GM12878 (cell line): ENCODE data around the gene AMER2. TPM values are rescaled to one million over a fixed set of nuclear protein-coding genes. Genes with fewer than 3 reads are reported as not detected.

ENCODE experiments used
- ATAC-seq: fragments of 200-7000 bp; cut with Tn5 transposase; 3 replicates; pipeline ENCODE4 v1.9.1; 2020; ENCODE audit warnings: mild to moderate bottlenecking, moderate library complexity
- BruUV-seq: library from RNA; stranded (reverse); fragments of 400-500 nt; replicated peaks from 2 replicates; lab custom pipeline; 2021; lab: Mats Ljungman, UMichigan
- CTCF ChIA-PET: fragments of 300-600 bp; sonication (Branson Sonifier 250); formaldehyde crosslinking; extraction: SDS; loops from one replicate; lab custom pipeline; 2021; ENCODE audit warnings: inconsistent platforms; lab: Yijun Ruan, JAX
- POLR2A ChIA-PET: fragments of 350-600 bp; formaldehyde crosslinking; extraction: SDS; loops from one replicate; lab custom pipeline; 2021; ENCODE audit warnings: inconsistent platforms; lab: Charles Lee
- RAD21 ChIA-PET: fragments of 300-600 bp; sonication (Branson Sonifier 250); formaldehyde crosslinking; loops from one replicate; lab custom pipeline; 2023; ENCODE audit warnings: antibody characterized with exemption; ENCODE audit not compliant: unreplicated experiment; lab: Charles Lee
- SMC1A ChIA-PET: fragments of 300-600 bp; sonication (Branson Sonifier 250); formaldehyde crosslinking; loops from one replicate; lab custom pipeline; 2023; ENCODE audit not compliant: unreplicated experiment, uncharacterized antibody; lab: Charles Lee
- DNase-seq: peaks from one replicate; pipeline ENCODE4 v3.0.0-alpha.2; 2011; ENCODE audit warnings: low read depth, low spot score
- FAIRE-seq: peaks from 3 replicates; lab custom pipeline; 2011; peaks lifted over from hg19 to GRCh38; lab: Jason Lieb, UNC
- H2AFZ ChIP-seq: 2 replicates; pipeline ENCODE4 v1.6.0; 2011; ENCODE audit warnings: low read depth, low read length, control low read depth; ENCODE audit not compliant: control insufficient read depth
- H3K27ac ChIP-seq: 2 replicates; pipeline ENCODE4 v1.5.1; 2011; ENCODE audit warnings: control low read depth; ENCODE audit not compliant: control insufficient read depth, insufficient read depth
- H3K27me3 ChIP-seq, 2 experiments: replicated peaks in 1 of 2; 2 replicates each; pipeline versions ENCODE4 v1.6.0 to v1.6.1; 2011; ENCODE audit warnings: low read length in 1 of 2; ENCODE audit not compliant: control insufficient read depth in 2 of 2, insufficient read depth in 2 of 2
- H3K36me3 ChIP-seq, 2 experiments: 2 replicates each; pipeline ENCODE4 v1.5.1; 2011; ENCODE audit warnings: low read length in 1 of 2; ENCODE audit not compliant: control insufficient read depth in 2 of 2, insufficient read depth in 2 of 2
- H3K4me1 ChIP-seq: 2 replicates; pipeline ENCODE4 v1.6.1; 2011; ENCODE audit warnings: mild to moderate bottlenecking, low read length, moderate library complexity, mixed read lengths; ENCODE audit not compliant: control insufficient read depth, insufficient read depth
- H3K4me2 ChIP-seq: 2 replicates; pipeline ENCODE4 v1.6.0; 2011; ENCODE audit warnings: control low read depth; ENCODE audit not compliant: control insufficient read depth, insufficient read depth
- H3K4me3 ChIP-seq: fragments of 200-600 bp; sonication (generic); 2 replicates; pipeline ENCODE4 v1.5.1; 2016
- H3K79me2 ChIP-seq: 2 replicates; pipeline ENCODE4 v1.6.0; 2011; ENCODE audit warnings: low read length; ENCODE audit not compliant: control insufficient read depth, insufficient read depth
- H3K9ac ChIP-seq: 2 replicates; pipeline ENCODE4 v1.8.0; 2011; ENCODE audit warnings: low read length, control low read depth, mixed read lengths; ENCODE audit not compliant: control insufficient read depth, insufficient read depth
- H3K9me3 ChIP-seq: replicated peaks from 3 replicates; pipeline ENCODE4 v1.5.1; 2011; ENCODE audit warnings: mild to moderate bottlenecking, low read length; ENCODE audit not compliant: control insufficient read depth, insufficient read depth
- H4K20me1 ChIP-seq: 2 replicates; pipeline ENCODE4 v1.6.0; 2011; ENCODE audit not compliant: control insufficient read depth, insufficient read depth
- ATF7 ChIP-seq: fragments of 450-650 bp; IDR thresholded peaks from 2 replicates; pipeline ENCODE4 v1.6.1; 2016; ENCODE audit warnings: low read depth, mild to moderate bottlenecking
- BRCA1 ChIP-seq: IDR thresholded peaks from 2 replicates; pipeline ENCODE4 v1.6.1; 2011; ENCODE audit warnings: low read depth, low read length, improper control_type of control experiment
- CBFB ChIP-seq: IDR thresholded peaks from 2 replicates; pipeline ENCODE4 v1.6.1; 2016; ENCODE audit warnings: antibody characterized with exemption, low read depth
- POLR2AphosphoS5 ChIP-seq: IDR thresholded peaks from 2 replicates; pipeline ENCODE4 v1.6.1; 2011; ENCODE audit warnings: mild to moderate bottlenecking, low read length, inconsistent platforms
- RELA ChIP-seq: fragments of 450-650 bp; IDR thresholded peaks from 2 replicates; pipeline ENCODE4 v1.8.0; 2014; ENCODE audit warnings: borderline replicate concordance; ENCODE audit not compliant: partially characterized antibody
- SIN3A ChIP-seq: IDR thresholded peaks from 2 replicates; pipeline ENCODE4 v1.6.1; 2012; ENCODE audit warnings: low read depth, low read length, improper control_type of control experiment
- STAT3 ChIP-seq: IDR thresholded peaks from 2 replicates; pipeline ENCODE4 v1.6.1; 2011; ENCODE audit warnings: low read depth, low read length, improper control_type of control experiment
- TARDBP ChIP-seq: IDR thresholded peaks from 2 replicates; pipeline ENCODE4 v1.6.1; 2016; ENCODE audit warnings: borderline replicate concordance
- WGBS: methylation state at CpG from one replicate; pipeline ENCODE4 v1.1.6; 2016; ENCODE audit warnings: low lambda C conversion rate; ENCODE audit not compliant: insufficient replicate concordance, insufficient coverage; ENCODE audit errors: missing lambda C conversion rate; 5-methylcytosine and 5-hydroxymethylcytosine counted together
- in situ Hi-C: fragments of 300-500 bp; cut with MboI; formaldehyde crosslinking; loops from 9 replicates; pipeline ENCODE4 v1.14.3; 2018; ENCODE audit warnings: mixed read lengths
- intact Hi-C: fragments of 100-400 bp; cut with micrococcal nuclease; formaldehyde crosslinking; loops from one replicate; pipeline ENCODE4 v1.14.2; 2022; ENCODE audit not compliant: unreplicated experiment
- polyA plus RNA-seq, 11 experiments: library from polyadenylated mRNA; depleted of rRNA in 4 of 11; unstranded in 6 of 11; stranded (reverse) in 5 of 11; fragments of >200 nt; fragmentation: Nextera tagmentation in 4 of 11; fragmentation: Illumina TruSeq in 1 of 11; extraction: Ambion mirVana in 4 of 11; extraction: Trizol in 1 of 11; gene quantifications; 1 replicate in 1 of 11; 2 replicates in 10 of 11; pipeline versions ENCODE4 v1.2.1 to v1.2.3, GENCODE V29; 2011 to 2016; ENCODE audit warnings: inconsistent platforms in 2 of 11, missing spikeins in 2 of 11, low read depth in 1 of 11
- total RNA-seq, 4 experiments: library from RNA; depleted of rRNA in 3 of 4; stranded (reverse); fragments of >200 nt in 3 of 4; fragmentation: Illumina TruSeq in 1 of 4; extraction: Trizol in 1 of 4; gene quantifications; 2 replicates each; pipeline versions ENCODE4 v1.2.1 to v1.2.3, GENCODE V29; 2013 to 2021

AMER2 gene
- total and polyA plus RNA-seq, 10 of the 15 experiments (the other 5 are each of a cell fraction or from before 2014, with no cell fraction given) = 0.01 to 0.34 (median 0.21) TPM

DNA sequence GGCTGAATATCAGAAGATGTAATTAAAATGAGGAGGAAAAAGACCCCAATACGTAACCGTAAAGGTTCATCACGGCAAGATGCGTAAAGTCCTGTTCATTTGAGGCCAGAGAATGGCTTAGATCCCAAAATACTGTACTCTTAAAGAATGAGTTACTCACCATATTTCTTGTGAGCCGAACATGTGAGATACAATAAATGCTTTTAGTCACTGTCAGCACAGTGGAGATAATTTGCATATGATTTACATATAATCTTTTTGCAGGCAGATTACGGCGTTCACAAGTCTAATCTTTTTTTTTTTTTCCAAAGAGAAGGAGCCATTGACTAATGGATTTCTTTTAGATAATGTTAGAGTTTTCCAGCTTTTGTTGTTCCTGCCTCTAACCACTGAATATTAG, 28.4 kb downstream of the AMER2 start (continued):
- no peak for TF ChIP-seq BRCA1
- no peak for TF ChIP-seq ATF7
- TF ChIP-seq POLR2AphosphoS5 = no peak
- TF ChIP-seq, all 136 proteins: peak for 0

DNA sequence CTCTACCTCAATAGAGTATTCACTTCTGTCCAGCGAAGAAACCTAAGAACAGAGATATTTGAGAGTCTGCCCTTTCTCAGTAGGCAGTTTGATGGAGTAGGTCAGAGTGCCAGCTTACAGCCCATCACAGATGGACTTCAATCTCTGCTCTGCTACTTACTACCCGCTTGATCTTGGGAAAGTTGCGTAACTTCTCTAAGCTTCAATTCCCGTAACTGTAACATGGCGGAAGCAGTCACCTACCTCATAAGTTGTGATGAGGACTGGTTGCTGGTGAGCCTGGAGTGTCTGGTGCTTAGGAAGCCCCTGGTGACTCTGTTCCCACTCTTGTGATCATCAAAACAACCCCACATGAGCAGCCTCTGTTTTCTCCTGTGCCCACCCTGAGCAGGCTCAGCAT, 31.0 kb downstream of the AMER2 start:
- WGBS = 60% methylated on average over 5 of the region's 5 CpGs
- RAD21 ChIA-PET = no interaction called here
- Histone ChIP-seq H3K27ac (no peak overlapping the region), H3K27me3 (no peaks in the 10 kb centered on the region; a peak in 2 of 4 replicates), H3K9me3 (no peaks in the 10 kb centered on the region), H3K79me2 (no peaks in the 10 kb centered on the region), H3K4me1 (no peaks in the 10 kb centered on the region), H4K20me1 (no peaks in the 10 kb centered on the region), H3K4me2 (no peak overlapping the region), H3K4me3 (no peak overlapping the region), H3K36me3 (no peaks in the 10 kb centered on the region), H2AFZ (no peak overlapping the region), H3K9ac (no peak overlapping the region)
- no TSS peak for BruUV-seq
- no peak for ATAC-seq
- no peak for TF ChIP-seq TARDBP
- TF ChIP-seq SIN3A = no peak
- TF ChIP-seq CBFB = no peak
- no peak for TF ChIP-seq RELA
- SMC1A ChIA-PET = no interaction called here
- CTCF ChIA-PET = interaction anchor here (1.1 kb wide), 1 partner anchor 235 kb away, joined by 3 read pairs; no protein-coding TSS in a partner anchor
- intact Hi-C loops (loop anchor here (10.0 kb wide), 1 partner anchor 64 kb away; no protein-coding TSS in a partner anchor), in situ Hi-C loops (no loop called here)
- POLR2A ChIA-PET = no interaction called here
- DNase-seq = no peak
- FAIRE-seq = no peak

GRCh38 chr13:25137788-25138115, 34.3 kb downstream of the AMER2 start:
- TF ChIP-seq STAT3 = no peak
- Histone ChIP-seq H3K4me2 (no peak overlapping the region), H2AFZ (no peak overlapping the region), H3K36me3 (no peaks in the 10 kb centered on the region), H3K9ac (no peak overlapping the region), H3K27me3 (no peaks in the 10 kb centered on the region; a peak in 2 of 4 replicates), H3K4me1 (no peaks in the 10 kb centered on the region), H3K9me3 (no peaks in the 10 kb centered on the region), H3K79me2 (no peaks in the 10 kb centered on the region), H3K4me3 (no peak overlapping the region), H3K27ac (no peak overlapping the region), H4K20me1 (no peaks in the 10 kb centered on the region)
- SMC1A ChIA-PET = no interaction called here
- DNase-seq = no peak
- no peak for FAIRE-seq
- no TSS peak for BruUV-seq
- no peak for ATAC-seq
- RAD21 ChIA-PET = no interaction called here
- 26% methylated on average over 3 of the region's 3 CpGs for WGBS
- intact Hi-C loops (no loop called here), in situ Hi-C loops (no loop called here)
- CTCF ChIA-PET = no interaction called here
- POLR2A ChIA-PET = no interaction called here
